A673 (cell line): ENCODE measurements around the gene PIM2.

Experiments used
- EZH2 ChIP-seq: fragments of 200-600 bp; sonication (generic); IDR thresholded peaks from 2 replicates; pipeline ENCODE4 v1.6.1; 2017; ENCODE audit warnings: borderline replicate concordance, low read depth, mild to moderate bottlenecking, mixed read lengths, antibody characterized with exemption, low read length; ENCODE audit not compliant: poor library complexity, severe bottlenecking
- TF ChIP-seq, protein P1 (sequence below): fragments of 300-800, 200-600 bp; sonication (generic); conservative IDR thresholded peaks from 2 replicates; pipeline ENCODE4 v1.5.1; 2017; ENCODE audit warnings: low read depth, mild to moderate bottlenecking, antibody characterized with exemption, low read length, moderate library complexity, mixed read lengths

DNA sequence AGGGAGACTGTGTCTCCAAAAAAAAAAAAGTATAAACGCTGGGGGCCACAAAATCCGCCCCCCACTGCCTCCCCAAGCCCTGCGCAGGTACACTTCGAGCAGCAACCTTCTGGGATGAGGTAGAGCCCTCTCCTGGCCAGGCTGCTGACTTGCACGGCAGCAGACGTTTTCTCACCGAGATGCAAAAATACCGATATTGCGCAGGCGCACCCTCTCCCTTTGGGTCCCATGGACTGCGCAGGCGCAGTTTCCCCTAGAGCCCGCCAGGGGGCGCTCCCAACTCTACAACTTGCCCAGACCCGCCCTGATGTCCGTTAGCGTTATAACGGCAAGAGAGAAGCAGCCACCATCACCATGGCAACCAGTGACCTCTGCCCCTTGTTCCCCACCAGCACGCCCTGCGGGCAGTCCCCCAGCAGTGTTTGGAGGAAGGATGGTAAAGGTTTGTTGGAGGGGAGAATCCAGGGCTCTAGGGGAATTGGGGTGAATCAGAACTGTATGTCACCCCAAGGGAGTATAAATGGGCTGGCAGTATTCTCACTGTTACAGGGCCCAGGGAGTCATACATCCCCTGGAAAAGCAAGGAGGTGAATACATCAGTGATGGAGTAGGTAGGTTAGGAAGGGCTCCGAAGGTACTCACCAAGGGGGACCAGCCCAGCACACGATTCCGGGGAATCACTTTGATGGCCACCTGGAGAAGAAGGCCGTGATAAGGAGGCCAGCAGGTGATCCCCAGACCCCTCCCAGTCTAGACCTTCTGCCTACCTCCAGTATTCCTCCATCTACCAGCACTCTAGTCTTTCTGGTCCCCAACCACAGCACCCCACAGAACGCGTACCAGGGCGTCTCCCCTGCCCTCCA, 1.5 kb downstream of the PIM2 start:
- TF ChIP-seq, protein P1, sequence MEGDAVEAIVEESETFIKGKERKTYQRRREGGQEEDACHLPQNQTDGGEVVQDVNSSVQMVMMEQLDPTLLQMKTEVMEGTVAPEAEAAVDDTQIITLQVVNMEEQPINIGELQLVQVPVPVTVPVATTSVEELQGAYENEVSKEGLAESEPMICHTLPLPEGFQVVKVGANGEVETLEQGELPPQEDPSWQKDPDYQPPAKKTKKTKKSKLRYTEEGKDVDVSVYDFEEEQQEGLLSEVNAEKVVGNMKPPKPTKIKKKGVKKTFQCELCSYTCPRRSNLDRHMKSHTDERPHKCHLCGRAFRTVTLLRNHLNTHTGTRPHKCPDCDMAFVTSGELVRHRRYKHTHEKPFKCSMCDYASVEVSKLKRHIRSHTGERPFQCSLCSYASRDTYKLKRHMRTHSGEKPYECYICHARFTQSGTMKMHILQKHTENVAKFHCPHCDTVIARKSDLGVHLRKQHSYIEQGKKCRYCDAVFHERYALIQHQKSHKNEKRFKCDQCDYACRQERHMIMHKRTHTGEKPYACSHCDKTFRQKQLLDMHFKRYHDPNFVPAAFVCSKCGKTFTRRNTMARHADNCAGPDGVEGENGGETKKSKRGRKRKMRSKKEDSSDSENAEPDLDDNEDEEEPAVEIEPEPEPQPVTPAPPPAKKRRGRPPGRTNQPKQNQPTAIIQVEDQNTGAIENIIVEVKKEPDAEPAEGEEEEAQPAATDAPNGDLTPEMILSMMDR: peak; percentile 97
- no peak for TF ChIP-seq EZH2
